Skeletal muscle tissue (tissue), 4 donors: ENCODE data around the gene VAMP2. TPM values are rescaled to one million over a fixed set of nuclear protein-coding genes. Genes with fewer than 3 reads are reported as not detected.
A peak's percentile ranks its signal among the peaks of the same experiment; 100 is the strongest.

ENCODE experiments used
- H3K27ac ChIP-seq: one replicate; pipeline ENCODE4 v1.7.0; 2013; ENCODE audit warnings: mild to moderate bottlenecking, low read depth, low read length, inconsistent platforms
- H3K27me3 ChIP-seq, 3 donors: one replicate each; pipeline ENCODE4 v1.7.0; 2013; ENCODE audit warnings: low read length in 3 of 3; ENCODE audit not compliant: control insufficient read depth in 3 of 3, insufficient read depth in 3 of 3
- H3K36me3 ChIP-seq, 3 donors: one replicate each; pipeline ENCODE4 v1.7.0; 2013; ENCODE audit warnings: low read length in 3 of 3; ENCODE audit not compliant: control insufficient read depth in 3 of 3, insufficient read depth in 3 of 3
- H3K4me1 ChIP-seq, 3 donors: one replicate each; pipeline ENCODE4 v1.7.0; 2013; ENCODE audit warnings: low read length in 3 of 3, mild to moderate bottlenecking in 3 of 3; ENCODE audit not compliant: control insufficient read depth in 3 of 3, insufficient read depth in 3 of 3
- H3K4me3 ChIP-seq, 3 donors: one replicate each; pipeline ENCODE4 v1.7.0; 2013; ENCODE audit warnings: low read length in 3 of 3
- H3K9ac ChIP-seq, 3 donors: one replicate each; pipeline ENCODE4 v1.7.0; 2013; ENCODE audit warnings: low read length in 3 of 3, mild to moderate bottlenecking in 3 of 3, moderate library complexity in 2 of 3, low read depth in 1 of 3
- H3K9me3 ChIP-seq, 3 donors: one replicate each; pipeline ENCODE4 v1.7.0; 2013; ENCODE audit warnings: low read length in 3 of 3; ENCODE audit not compliant: control insufficient read depth in 3 of 3
- total RNA-seq: library from RNA; depleted of rRNA; stranded (reverse); fragments of >200 nt; gene quantifications from one replicate; pipeline ENCODE4 v1.2.3, GENCODE V29; 2014
- donor health status: Osteomylitis.

The VAMP2 gene, protein sequence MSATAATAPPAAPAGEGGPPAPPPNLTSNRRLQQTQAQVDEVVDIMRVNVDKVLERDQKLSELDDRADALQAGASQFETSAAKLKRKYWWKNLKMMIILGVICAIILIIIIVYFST
- 8.4 TPM for total RNA-seq

DNA sequence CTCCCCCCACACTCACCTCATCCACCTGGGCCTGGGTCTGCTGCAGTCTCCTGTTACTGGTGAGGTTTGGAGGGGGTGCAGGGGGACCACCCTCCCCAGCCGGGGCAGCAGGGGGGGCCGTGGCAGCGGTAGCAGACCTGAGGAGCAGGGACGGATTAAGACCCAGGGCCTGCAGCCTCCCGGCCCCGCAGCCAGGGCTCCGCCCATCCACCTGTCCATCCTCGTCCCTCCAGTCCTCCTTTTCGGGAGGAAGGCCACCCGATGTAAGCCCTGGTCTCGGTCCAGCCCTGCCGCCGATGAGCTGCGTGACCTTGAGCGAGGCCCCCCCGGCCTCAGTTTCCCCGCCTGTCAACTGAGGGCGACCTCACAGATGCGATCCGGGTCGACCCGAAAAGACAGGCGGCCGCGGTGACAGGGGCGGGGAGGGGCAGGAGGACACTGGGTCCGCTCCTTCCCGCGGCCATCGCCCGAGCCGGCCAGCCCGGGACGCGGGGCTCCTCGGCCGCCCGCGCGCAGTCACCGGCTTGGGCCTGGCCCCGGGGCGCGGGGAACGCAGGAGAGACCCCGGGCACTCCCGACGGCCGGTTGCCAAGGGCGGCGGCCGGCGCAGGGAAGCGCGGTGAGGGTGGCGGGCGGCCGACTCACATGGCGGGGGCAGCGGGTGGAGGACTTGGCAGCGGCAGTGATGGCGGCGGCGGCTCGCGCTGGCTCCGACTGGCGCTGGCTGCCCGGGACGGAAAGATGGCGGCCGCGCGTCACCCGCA is at the start of gene VAMP2:
Gene VAMP2, minus strand, starts transcription at position 716 of the 764 bp plus-strand sequence. Its CDS starts 69 bp downstream, at position 647.
- H3K9me3 ChIP-seq, result no peaks in the 10 kb centered on the region
- H3K4me1 ChIP-seq, result peaks cover 45 to 57% (median 49%) of the 10 kb centered on the region in 3 donors
- H3K27ac ChIP-seq, result peak within 1 kb of the TSS; percentile 99
- no peaks in the 10 kb centered on the region for H3K27me3 ChIP-seq
- H3K36me3 ChIP-seq, result peaks cover 20 to 23% (median 23%) of the 10 kb centered on the region in 3 donors
- H3K4me3 ChIP-seq, result peak within 1 kb of the TSS; percentile 85 to 96 (median 89)
- peak within 1 kb of the TSS; percentile 92 to 99 (median 97) for H3K9ac ChIP-seq

DNA sequence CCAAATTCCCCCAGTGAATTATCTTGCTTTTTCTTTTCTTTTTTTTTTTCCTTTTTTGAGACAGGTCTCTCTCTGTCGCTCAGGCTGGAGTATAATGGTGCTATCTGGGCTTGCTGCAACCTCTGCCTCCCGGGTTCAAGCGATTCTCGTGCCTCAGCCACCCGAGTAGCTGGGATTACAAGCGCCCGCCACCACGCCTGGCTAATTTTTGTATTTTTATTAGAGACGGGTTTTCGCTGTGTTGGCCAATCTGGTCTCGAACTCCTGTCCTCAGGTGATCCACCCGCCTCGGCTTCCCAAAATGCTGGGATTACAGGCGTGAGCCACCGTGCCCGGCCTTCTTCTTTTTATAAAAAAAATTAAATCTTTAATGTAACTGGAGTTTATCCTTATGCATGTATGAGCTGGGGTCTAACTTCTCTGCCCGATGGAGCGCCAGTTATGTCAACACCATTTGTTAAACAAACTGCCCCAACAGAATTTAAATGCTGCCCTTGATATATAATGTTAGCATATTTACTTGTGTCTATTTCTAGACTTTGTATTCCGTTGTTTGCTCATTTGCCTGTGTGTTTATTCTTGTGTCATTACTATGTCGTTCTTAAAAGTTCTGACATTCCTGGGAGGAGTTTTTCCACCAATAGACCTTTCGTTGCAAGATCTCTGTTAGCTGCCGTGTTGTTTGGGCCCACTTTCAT is 48.2 kb upstream of the VAMP2 start:
- peak overlapping the region; percentile 52 for H3K27ac ChIP-seq
- peak overlapping the region; percentile 49 to 73 (median 72) for H3K4me3 ChIP-seq
- peaks cover 8 to 14% (median 10%) of the 10 kb centered on the region in 3 donors for H3K4me1 ChIP-seq
- H3K27me3 ChIP-seq, result peaks cover 0 to 3% (median 0%) of the 10 kb centered on the region in 3 donors
- no peaks in the 10 kb centered on the region for H3K9me3 ChIP-seq
- H3K36me3 ChIP-seq, result no peaks in the 10 kb centered on the region
- peak overlapping the region; percentile 25 to 65 (median 63) for H3K9ac ChIP-seq

DNA sequence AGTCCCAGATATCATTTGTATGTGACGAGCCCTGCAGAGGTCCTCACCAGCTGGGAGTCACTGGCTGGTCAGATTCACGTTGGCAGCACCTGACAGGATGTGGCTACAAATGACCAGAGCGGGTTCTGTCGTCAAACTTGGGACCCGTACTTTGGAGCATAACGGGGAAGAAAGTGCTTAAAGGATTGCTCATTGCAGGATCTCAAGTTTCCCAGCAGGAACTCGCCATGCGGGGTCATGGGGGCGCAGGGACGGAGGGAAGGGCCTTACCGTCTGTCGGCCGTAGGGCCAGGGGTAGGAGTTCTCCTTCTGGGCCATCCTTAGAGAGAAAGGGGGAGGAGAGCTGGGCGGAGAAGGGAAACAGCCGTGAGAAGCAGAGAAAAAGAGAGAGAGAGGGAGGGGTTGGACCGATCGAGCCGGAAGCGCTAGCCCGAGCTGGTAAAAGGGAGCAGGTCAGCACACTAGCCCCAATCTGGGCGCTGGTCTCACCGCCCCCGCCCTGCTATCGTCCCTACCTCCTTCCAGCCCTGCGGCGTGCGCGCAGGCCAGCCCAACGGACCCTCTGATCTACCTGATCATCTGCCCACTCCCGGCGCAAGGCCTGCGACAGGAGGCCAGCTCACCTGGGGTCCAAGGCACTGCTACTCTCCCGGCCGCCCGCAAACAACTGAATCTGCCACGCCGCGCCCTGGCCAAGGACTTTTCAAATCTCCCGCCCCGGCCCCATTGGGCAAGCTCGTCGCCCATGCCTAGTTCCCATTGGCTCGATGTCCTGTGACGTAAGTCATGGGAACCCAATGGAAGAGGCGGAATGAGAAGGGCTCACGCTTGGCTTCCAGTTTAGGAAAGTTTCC is 47.4 kb upstream of the VAMP2 start, which contains the start of gene AURKB:
Gene AURKB, minus strand, starts transcription at position 669 of the 854 bp plus-strand sequence. Its CDS starts 351 bp downstream, at position 318.
- H3K27ac ChIP-seq, result peak within 1 kb of the TSS; percentile 52
- H3K4me1 ChIP-seq, result peaks cover 8 to 14% (median 10%) of the 10 kb centered on the region in 3 donors
- peak within 1 kb of the TSS; percentile 49 to 73 (median 72) for H3K4me3 ChIP-seq
- H3K27me3 ChIP-seq, result peaks cover 0 to 3% (median 0%) of the 10 kb centered on the region in 3 donors
- H3K36me3 ChIP-seq, result no peaks in the 10 kb centered on the region
- no peaks in the 10 kb centered on the region for H3K9me3 ChIP-seq
- peak within 1 kb of the TSS; percentile 25 to 65 (median 63) for H3K9ac ChIP-seq

DNA sequence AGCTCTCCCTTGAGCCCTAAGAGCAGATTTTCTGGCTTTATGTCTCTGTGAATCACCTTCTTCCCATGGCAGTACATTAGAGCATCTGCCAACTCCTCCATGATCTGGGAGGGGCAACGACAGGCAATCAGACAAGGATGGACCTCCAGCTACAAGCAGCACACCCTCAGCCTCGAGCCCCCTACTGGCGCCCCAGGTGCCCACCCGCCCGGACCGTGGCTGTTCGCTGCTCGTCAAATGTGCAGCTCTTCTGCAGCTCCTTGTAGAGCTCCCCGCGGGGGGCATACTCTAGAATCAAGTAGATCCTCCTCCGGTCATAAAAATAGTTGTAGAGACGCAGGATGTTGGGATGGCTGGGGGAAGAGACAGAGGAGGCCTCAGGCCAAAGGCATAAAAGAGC is 43.8 kb upstream of the VAMP2 start:
- H3K4me3 ChIP-seq, result no peak overlapping the region
- no peaks in the 10 kb centered on the region for H3K27me3 ChIP-seq
- no peaks in the 10 kb centered on the region for H3K9me3 ChIP-seq
- no peak overlapping the region for H3K9ac ChIP-seq
- H3K36me3 ChIP-seq, result no peaks in the 10 kb centered on the region
- H3K27ac ChIP-seq, result no peak overlapping the region
- peaks cover 8 to 14% (median 10%) of the 10 kb centered on the region in 3 donors for H3K4me1 ChIP-seq

DNA sequence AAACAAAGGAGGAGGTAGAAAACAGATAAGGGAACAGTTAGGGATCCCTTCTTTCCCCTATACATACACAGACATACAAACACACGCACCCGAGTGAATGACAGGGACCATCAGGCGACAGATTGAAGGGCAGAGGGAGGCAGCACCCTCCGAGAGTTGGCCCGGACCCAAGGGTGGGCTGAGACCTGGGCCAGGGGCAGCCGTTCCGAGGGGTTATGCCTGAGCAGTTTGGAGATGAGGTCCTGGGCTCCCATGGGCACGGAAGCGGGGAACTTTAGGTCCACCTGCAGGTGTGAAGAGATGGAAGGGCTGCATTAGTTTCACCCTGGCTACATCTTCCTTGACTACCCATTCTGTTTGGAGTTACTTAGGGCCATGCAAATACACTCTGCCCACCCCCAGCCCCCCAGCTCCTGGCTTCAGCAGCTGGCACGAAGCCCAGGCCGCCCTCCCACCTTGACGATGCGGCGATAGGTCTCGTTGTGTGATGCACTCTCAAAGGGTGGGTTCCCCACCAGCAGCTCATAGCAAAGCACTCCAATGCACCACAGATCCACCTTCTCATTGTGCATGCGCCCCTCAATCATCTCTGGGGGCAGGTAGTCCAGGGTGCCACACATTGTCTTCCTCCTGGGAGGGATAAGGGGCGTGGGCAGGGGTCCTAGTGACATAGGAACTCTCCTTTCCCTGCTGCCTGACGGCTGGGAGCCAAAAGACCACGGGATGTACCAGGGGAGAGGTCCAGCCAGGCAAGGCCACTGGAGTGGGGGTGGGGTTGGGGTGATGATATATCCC is 42.2 kb upstream of the VAMP2 start:
- peaks cover 1 to 3% (median 1%) of the 10 kb centered on the region in 3 donors for H3K4me1 ChIP-seq
- H3K27ac ChIP-seq, result no peak overlapping the region
- H3K4me3 ChIP-seq, result no peak overlapping the region
- no peaks in the 10 kb centered on the region for H3K36me3 ChIP-seq
- no peak overlapping the region for H3K9ac ChIP-seq
- no peaks in the 10 kb centered on the region for H3K9me3 ChIP-seq
- H3K27me3 ChIP-seq, result no peaks in the 10 kb centered on the region

DNA sequence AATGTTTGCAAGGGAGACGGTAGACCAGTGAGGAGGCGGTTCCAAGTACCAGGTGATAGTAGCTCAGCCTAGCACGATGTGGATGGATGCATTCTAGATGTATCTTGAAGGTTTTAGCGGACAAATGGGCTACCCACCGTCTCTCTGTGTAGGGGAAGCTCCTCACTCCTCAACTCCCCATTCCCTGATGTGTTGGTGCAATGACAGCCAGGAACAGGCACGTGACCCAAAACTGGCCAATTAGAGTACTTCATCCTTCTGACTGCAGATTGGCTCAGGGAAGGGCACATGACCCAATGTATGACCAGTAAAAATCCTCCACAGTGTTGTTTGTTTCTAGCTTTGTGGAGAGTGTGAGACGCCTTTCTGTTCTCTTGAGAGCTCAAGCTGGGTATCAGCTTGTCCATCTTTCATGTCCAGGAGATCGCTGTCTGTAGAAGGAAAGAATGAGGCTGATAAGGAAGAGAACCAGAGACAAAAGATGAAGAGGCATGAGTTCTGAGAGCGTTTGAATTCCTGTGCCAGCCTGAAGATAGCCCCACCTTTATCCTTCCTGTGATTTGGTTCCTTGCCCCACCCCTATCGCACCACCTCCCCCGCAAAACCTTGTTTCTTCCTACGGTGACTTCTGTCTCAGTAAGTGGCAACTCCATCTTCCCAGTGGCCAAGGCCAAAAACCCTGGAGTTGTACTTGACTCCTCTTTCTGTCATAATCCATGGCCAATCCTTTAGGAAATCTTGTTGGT is 29.5 kb upstream of the VAMP2 start:
- Histone ChIP-seq H3K27ac (peak overlapping the region; percentile 74), H3K4me1 (peaks cover 36 to 45% (median 42%) of the 10 kb centered on the region in 3 donors), H3K27me3 (no peaks in the 10 kb centered on the region), H3K36me3 (no peaks in the 10 kb centered on the region), H3K4me3 (peak overlapping the region; percentile 59 to 73 (median 66)), H3K9ac (peak overlapping the region; percentile 69 to 81 (median 76)), H3K9me3 (no peaks in the 10 kb centered on the region)

DNA sequence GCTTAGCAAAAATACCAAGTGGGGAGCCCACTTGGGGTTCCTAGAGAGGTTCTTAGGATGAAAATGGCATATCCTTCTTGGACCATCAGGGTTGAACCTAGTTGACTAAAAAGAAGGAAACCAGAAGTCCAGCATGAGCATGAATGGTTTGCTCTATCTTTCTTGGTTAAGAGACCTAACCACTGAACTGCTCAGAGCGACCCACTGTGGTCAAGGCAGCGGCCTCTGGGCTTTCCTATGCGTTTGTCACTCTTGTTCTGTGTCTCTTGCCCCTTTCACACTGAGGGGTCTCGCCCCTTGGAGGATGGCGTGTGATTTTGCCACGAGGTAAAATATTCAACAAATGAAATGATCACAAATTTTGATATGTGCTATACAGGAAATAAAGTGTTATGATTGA is 27.8 kb upstream of the VAMP2 start:
- Histone ChIP-seq H3K9me3 (no peaks in the 10 kb centered on the region), H3K27ac (peak overlapping the region; percentile 88), H3K4me1 (peaks cover 47 to 51% (median 49%) of the 10 kb centered on the region in 3 donors), H3K36me3 (no peaks in the 10 kb centered on the region), H3K9ac (peak overlapping the region; percentile 68 to 89 (median 84)), H3K27me3 (no peaks in the 10 kb centered on the region), H3K4me3 (peak overlapping the region; percentile 38 to 68 (median 60))

DNA sequence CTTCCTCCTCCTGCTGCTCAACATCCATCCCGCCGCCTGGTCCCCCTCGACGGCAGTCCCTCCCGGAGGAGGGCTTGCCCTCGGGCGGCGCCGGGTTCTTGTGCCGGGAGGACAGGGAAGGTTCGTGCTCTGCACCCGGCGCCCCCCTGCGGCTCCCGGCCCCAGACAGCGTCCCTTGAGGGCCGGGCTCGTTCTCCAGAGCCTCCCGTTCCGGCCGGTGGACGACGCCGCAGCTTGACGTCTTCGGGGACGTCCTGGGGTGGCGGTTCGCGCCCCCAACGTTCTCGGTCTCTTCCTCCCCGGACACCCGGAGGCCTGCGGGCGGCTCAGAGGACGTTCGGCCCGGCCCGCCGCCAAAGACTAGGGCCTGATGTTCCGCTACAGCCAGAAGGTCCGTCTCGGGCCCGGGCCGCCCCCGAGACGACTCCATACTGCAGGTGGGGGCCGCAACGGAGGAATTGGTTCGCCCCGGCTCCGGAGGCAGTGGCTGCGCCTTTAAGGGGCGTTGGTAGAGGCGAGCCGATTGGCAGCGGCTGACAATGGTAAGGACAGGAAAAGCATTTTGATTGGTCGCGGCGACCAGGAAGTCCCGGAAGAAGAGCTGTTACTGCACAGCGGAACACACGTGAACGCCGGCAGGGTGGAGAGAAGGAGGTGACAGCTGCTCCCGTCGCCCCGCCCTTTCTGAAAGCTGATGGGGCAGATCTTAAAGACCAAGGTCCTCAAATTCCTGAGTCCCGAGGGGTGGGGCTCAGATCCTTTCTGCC is 27.1 kb upstream of the VAMP2 start, which contains the start of gene BORCS6:
Gene BORCS6, minus strand, starts transcription at position 470 of the 767 bp plus-strand sequence. Its CDS starts 40 bp downstream, at position 430.
- Histone ChIP-seq H3K4me1 (peaks cover 47 to 51% (median 49%) of the 10 kb centered on the region in 3 donors), H3K9ac (peak within 1 kb of the TSS; percentile 83 to 89 (median 84)), H3K4me3 (peak within 1 kb of the TSS; percentile 81 to 96 (median 94)), H3K36me3 (no peaks in the 10 kb centered on the region), H3K27ac (peak within 1 kb of the TSS; percentile 88), H3K27me3 (no peaks in the 10 kb centered on the region), H3K9me3 (no peaks in the 10 kb centered on the region)
